Transverse colon (tissue), 3 donors: ENCODE data around the gene SLC45A1.

Experiments used
- CTCF ChIP-seq, 5 experiments: fragments of 200-600 bp in 3 of 5; fragments of 450-650 bp in 2 of 5; sonication (generic) in 3 of 5; IDR thresholded peaks; 1 replicate in 2 of 5; 2 replicates in 3 of 5; pipeline ENCODE4 v1.5.1; 2016 to 2017; ENCODE audit warnings: antibody characterized with exemption in 5 of 5, inconsistent platforms in 3 of 5, mild to moderate bottlenecking in 2 of 5, moderate library complexity in 1 of 5
- EP300 ChIP-seq: sonication (generic); formaldehyde crosslinking; IDR thresholded peaks from one replicate; pipeline ENCODE4 v1.6.1; 2017; ENCODE audit warnings: antibody characterized with exemption, low read depth
- POLR2A ChIP-seq: fragments of 450-650 bp; IDR thresholded peaks from one replicate; pipeline ENCODE4 v1.6.1; 2016; ENCODE audit warnings: antibody characterized with exemption, mild to moderate bottlenecking, moderate library complexity

DNA sequence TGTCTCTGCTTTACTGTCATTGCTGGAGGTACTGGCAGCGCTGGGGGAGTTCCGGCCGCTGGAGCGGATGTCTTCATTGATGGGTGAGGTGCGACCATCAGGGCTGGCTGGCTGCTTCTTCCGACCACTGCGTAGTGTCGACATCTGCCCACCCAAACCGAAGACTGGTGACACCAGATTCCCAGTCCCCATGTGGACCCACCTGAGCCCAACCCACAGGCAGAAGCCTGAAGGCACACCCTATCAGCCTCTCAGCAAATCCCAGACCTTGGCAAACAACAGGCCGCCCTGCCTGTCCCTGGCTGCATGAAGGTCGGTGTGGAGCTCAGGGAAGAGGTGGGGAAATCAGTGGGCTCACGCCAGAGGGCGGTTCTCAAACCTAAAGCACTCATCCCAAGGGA, 44.8 kb downstream of the SLC45A1 start:
- TF ChIP-seq CTCF (IDR thresholded peaks at IDR 0.05) (no peak), POLR2A (no peak), EP300 (no peak)
